Keratinocyte (primary cell): ENCODE data around the gene PHF10.

ENCODE experiments used
- CTCF ChIP-seq, 3 experiments: IDR thresholded peaks in 1 of 3; conservative IDR thresholded peaks in 1 of 3; optimal IDR thresholded peaks in 1 of 3; 2 replicates in 2 of 3; 3 replicates in 1 of 3; pipeline versions ENCODE3 to v1.5.1; 2011; ENCODE audit warnings: low read length in 3 of 3, mild to moderate bottlenecking in 3 of 3, moderate library complexity in 2 of 3, control low read depth in 1 of 3, inconsistent platforms in 1 of 3; ENCODE audit not compliant: insufficient read depth in 2 of 3; ENCODE audit errors: extremely low read depth in 1 of 3
- EZH2 ChIP-seq: IDR thresholded peaks from one replicate; pipeline ENCODE4 v1.6.1; 2012; ENCODE audit warnings: inconsistent platforms, mild to moderate bottlenecking, low read length, moderate library complexity

GRCh38 chr6:169666441-169666840 lies 57.9 kb downstream of the PHF10 start:
- TF ChIP-seq CTCF (optimal IDR thresholded peaks at IDR 0.05 in 1 of 3, IDR thresholded peaks at IDR 0.05 in 1 of 3, conservative IDR thresholded peaks at IDR 0.05 in 1 of 3; ENCODE audit: extremely low read depth in 1 of 3, insufficient read depth in 2 of 3, low read length in 3 of 3) = no peak
- no peak for TF ChIP-seq EZH2
